ENCODE results near the gene CBFA2T2.

Gene CBFA2T2

GRCh38 chr20:33474097-33474873 is 15.6 kb upstream of the CBFA2T2 start:
- no peak overlapping the region for H3K4me3 ChIP-seq (ENCODE audit: control insufficient read depth, low read depth, low read length)
- DNase-seq (ENCODE audit: low read depth), result no peak
- TF ChIP-seq, protein P1, sequence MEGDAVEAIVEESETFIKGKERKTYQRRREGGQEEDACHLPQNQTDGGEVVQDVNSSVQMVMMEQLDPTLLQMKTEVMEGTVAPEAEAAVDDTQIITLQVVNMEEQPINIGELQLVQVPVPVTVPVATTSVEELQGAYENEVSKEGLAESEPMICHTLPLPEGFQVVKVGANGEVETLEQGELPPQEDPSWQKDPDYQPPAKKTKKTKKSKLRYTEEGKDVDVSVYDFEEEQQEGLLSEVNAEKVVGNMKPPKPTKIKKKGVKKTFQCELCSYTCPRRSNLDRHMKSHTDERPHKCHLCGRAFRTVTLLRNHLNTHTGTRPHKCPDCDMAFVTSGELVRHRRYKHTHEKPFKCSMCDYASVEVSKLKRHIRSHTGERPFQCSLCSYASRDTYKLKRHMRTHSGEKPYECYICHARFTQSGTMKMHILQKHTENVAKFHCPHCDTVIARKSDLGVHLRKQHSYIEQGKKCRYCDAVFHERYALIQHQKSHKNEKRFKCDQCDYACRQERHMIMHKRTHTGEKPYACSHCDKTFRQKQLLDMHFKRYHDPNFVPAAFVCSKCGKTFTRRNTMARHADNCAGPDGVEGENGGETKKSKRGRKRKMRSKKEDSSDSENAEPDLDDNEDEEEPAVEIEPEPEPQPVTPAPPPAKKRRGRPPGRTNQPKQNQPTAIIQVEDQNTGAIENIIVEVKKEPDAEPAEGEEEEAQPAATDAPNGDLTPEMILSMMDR (IDR thresholded peaks at IDR 0.05; ENCODE audit: control insufficient read depth, insufficient read depth, low read depth, low read length, missing control alignments), result no peak

GRCh38 chr20:33474963-33475362 is 14.9 kb upstream of the CBFA2T2 start:
- H3K4me3 ChIP-seq (ENCODE audit: control insufficient read depth, low read depth, low read length), result no peak overlapping the region
- no peak for DNase-seq (ENCODE audit: low read depth)
- TF ChIP-seq, protein P1 (IDR thresholded peaks at IDR 0.05; ENCODE audit: control insufficient read depth, insufficient read depth, low read depth, low read length, missing control alignments), result no peak

DNA sequence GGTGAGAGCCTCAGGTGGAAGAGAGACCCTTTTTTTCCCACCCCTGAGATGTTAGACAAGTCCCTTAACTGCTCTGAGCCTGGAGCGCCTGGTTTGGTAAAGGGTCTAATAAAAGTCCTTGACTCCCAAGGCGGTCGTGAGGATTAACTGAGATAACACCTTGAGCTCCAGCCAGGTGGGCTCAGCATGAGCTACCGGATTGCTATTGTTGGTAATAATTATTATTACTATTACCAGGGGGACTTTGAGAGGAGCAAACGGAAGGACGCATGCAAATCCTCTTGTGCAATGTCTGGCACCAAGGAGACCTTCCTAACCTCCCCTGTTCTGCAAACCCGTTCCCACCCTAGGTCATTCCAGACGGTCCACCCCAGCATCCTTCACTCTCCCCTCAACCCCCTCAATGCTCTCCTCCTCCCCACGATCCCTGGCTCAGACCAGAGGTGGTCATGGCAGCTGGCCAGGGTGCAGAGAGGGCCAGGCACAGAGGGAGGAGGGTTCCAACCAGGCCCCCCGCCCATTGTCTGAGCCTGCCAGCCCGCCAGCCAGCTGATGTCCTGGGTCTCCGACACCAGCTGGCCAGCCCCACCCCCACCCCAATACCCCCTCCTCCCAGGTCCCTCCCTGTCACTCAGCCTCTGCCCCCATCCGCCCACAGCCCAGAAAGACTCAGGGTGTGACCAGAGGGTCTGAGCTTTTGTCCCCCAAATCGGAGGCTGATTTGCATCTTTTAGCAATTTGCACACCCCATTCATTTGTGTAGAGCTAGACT is 14.3 kb upstream of the CBFA2T2 start:
- no peak for DNase-seq (ENCODE audit: low read depth)
- TF ChIP-seq, protein P1 (IDR thresholded peaks at IDR 0.05; ENCODE audit: control insufficient read depth, insufficient read depth, low read depth, low read length, missing control alignments), result no peak
- no peak overlapping the region for H3K4me3 ChIP-seq (ENCODE audit: control insufficient read depth, low read depth, low read length)

- no peak overlapping the region for H3K4me3 ChIP-seq (ENCODE audit: control insufficient read depth, low read depth, low read length)
- TF ChIP-seq, protein P1 (IDR thresholded peaks at IDR 0.05; ENCODE audit: control insufficient read depth, insufficient read depth, low read depth, low read length, missing control alignments), result no peak
- no peak for DNase-seq (ENCODE audit: low read depth)
Measured at GRCh38 chr20:33477386-33478234, 12.3 kb upstream of the CBFA2T2 start.

DNA sequence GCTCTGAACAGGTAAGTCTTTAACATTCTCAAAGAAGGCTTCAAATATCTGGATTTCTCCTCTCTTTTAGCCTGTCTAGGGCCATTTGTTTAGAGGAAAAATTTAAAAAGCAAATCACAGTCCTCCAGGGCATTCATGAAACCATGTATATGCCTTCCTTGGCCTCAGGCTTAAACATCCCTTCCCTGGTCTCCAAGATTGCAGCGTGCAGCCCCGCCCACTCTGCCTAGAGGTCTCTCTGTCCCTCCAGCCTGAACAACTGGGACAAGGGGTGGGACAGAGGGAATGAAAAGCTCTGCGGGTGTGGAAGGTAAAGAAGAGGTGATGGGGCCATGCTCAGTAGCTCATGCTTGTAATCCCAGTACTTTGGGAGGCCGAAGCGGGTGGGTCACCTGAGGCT is 9.8 kb upstream of the CBFA2T2 start:
- H3K4me3 ChIP-seq (ENCODE audit: control insufficient read depth, low read depth, low read length), result no peak overlapping the region
- TF ChIP-seq, protein P1 (IDR thresholded peaks at IDR 0.05; ENCODE audit: control insufficient read depth, insufficient read depth, low read depth, low read length, missing control alignments), result no peak

GRCh38 chr20:33481431-33481941 is 8.4 kb upstream of the CBFA2T2 start:
- DNase-seq (ENCODE audit: low read depth), result no peak
- TF ChIP-seq, protein P1 (IDR thresholded peaks at IDR 0.05; ENCODE audit: control insufficient read depth, insufficient read depth, low read depth, low read length, missing control alignments), result no peak
- no peak overlapping the region for H3K4me3 ChIP-seq (ENCODE audit: control insufficient read depth, low read depth, low read length)

More for the DNA sequence above, 9.8 kb upstream of the CBFA2T2 start:
- DNase-seq (ENCODE audit: low read depth), result no peak
